ENCODE results near the gene FAT2.

DNA sequence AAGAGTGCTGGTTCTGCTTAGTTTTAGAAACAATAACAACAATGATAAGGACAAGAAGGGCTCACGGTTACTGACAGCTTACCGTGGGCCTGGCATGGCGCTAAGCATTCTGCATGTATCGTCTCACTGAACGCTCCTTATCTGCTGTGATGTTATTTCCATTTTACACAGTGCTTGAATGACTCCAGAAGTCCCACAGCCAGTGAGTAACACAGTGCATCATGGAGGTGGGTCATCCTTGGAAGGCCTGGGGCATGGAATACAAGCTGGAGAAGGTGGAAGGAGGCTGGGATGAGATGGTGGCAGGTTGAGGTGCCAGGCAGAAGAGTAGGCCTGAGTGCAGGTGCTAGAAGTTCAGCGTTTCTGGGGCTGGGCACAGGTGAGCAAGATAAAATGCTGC, 36.5 kb upstream of the FAT2 start:
- no peak for TF ChIP-seq YY1 (IDR thresholded peaks at IDR 0.05; ENCODE audit: insufficient read depth, insufficient read length)
- TF ChIP-seq ZNF274 (IDR thresholded peaks at IDR 0.05; ENCODE audit: low read depth, low read length): no peak
- no peak for TF ChIP-seq SUZ12 (IDR thresholded peaks at IDR 0.05; ENCODE audit: extremely low read depth, insufficient read depth, insufficient read length)
